ENCODE measurements around the gene TAF7.

GRCh38 chr5:141343953-141344463 lies 23.4 kb upstream of the TAF7 start:
- no peak for TF ChIP-seq CTCF (IDR thresholded peaks at IDR 0.05)
- no peak for TF ChIP-seq EZH2 (IDR thresholded peaks at IDR 0.05)
- no peak for TF ChIP-seq EZH2phosphoT487 (IDR thresholded peaks at IDR 0.05)
